Fibroblast of peridontal ligament (primary cell): ENCODE data around the gene LPP.
A peak's percentile ranks its signal among the peaks of the same experiment; 100 is the strongest.

Source experiments
- DNase-seq: peaks from one replicate; pipeline ENCODE4 v3.0.0-alpha.2; 2010; ENCODE audit errors: extremely low read depth

LPP gene

DNA sequence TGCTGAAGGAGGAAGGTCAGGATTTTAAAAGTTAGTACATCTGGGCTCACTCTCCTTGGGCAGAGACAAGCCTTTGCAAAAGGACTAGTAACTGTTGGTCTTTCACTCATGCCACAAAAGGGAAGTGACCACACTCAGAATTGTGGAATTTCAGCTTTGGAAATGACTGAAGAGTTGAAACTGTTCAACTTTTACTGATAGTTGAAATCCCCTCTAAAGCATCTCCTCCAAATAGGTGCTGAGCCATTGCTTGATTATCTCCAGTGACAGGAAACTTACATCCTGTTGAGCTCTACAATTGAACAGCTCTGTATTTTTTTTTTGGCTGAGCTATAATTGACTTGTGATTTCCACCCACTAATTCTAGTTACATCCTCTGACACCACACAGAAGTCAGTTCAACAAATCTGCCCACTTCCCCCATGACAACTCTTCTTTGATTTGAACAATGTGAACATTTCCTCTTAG, 763.0 kb downstream of the LPP start:
- no peak for DNase-seq

GRCh38 chr3:188918093-188918492, 764.1 kb downstream of the LPP start:
- DNase-seq, result no peak

DNA sequence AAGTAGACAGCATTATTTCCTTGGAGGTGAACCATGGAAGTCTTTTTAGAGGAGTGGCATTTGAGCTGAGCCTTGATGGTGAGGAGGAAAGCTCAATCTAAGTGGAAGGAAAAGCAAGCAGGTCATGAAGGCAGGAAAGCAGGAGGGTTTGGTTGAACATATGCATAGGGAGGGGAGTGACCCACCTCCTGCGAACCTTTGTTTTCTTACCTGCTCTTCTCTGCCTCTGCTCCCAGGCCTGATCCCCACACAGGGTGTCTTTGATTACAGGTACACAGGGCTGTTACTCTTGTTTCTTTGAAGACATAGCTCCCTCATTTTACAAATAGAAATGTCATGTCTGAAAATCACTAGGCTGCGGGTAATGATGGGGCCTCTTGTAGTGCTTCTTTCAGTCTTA, 769.7 kb downstream of the LPP start:
- no peak for DNase-seq

GRCh38 chr3:188925376-188925775, 771.4 kb downstream of the LPP start:
- no peak for DNase-seq

DNA sequence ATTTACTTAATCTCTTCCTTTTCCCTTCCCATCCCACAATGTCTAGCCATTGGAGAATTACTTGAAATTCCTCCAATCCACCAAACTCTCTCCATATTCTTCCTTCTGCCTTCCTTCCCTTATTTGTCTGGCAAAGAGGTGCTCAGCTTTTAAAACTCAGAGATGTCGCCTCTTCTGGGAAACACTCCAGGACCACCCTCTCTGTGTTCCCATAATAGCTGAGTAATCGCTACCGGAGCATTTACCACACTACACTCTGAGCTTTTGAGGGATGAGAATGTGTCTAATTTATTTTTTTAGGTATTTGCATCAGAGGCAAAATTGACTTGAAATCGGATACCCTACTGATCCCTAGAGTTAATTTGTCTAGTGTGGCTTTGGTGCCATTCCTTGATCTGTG, 772.2 kb downstream of the LPP start:
- peak; percentile 21 for DNase-seq

DNA sequence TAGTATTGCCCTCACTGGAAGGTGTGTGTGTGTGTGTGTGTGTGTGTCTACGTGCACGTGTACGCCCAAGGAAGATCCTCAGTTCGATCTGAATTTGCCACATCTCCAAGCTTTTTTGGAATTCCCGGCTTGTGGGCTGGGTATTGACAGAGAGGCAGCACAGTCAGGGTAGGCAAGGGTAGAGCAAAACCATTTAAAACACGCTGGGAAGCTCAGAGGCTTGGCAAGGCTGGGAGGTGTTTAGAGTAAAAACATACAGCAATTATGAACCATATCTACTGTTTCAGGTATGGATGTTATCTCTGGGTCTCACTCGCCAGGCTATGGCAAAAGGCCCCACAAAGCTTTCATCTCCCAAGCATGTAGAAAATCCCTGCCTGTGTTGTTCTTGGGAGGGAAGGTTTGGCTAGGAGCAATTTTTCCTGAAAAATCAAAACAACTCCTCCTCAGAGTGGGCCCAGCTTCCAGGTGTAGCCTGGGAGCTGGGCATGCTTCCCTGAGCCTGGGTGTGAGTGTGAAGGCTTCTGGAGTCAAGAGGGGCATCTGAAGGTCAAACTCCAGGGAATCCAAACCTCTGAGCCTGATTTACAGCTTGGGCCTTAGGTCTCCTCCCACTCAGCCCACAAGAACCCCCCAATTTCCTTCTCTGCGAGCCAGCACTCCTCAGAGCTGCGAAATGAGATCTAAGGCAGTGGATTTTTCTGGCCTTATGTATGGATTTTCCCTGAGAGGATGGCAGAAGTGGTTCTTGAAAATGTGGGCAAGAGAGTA, 773.0 kb downstream of the LPP start:
- peak; percentile 14 for DNase-seq

- no peak for DNase-seq
These were observed 774.0 kb downstream of the LPP start for GRCh38 chr3:188927971-188928370.

- no peak for DNase-seq
These were observed 775.2 kb downstream of the LPP start for GRCh38 chr3:188929137-188929536.

DNA sequence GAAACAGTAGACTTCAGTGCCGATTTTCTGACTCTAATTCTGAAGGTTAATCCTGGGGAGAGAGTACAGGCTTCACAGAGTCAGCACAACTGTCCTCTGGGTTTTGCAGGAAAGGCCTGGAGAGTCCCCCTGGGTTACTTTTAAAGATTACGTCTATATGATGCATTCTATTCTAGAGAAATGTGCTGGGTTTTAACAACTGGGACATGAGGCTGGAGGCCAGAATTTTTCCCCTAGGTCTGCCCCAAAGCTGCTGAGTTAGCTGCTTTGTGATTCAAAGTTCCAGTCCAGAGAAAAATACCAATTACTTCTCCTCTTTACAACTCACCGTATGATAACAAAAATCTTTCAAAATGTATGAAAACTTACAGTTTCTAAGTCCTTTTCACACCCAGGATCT, 777.1 kb downstream of the LPP start:
- no peak for DNase-seq

DNA sequence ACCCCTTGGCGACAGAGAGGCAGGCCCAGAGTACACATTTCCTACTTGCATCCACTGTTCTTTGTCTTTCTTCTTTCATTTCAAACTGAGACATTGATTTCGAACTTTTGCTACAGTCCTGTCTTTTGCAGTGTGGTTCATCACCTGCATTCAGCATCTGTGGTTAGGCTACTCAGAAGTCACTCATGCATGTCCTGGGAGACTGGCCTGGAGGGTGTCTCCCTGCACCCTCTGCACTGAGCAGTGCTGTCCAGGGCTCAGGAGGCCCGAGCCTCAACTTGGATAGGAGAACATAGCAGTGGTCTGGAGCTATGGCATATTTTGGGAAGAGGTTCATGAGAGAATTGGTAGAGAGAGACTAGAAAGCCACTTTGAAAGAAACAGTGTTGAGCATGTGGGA, 777.6 kb downstream of the LPP start:
- no peak for DNase-seq

DNA sequence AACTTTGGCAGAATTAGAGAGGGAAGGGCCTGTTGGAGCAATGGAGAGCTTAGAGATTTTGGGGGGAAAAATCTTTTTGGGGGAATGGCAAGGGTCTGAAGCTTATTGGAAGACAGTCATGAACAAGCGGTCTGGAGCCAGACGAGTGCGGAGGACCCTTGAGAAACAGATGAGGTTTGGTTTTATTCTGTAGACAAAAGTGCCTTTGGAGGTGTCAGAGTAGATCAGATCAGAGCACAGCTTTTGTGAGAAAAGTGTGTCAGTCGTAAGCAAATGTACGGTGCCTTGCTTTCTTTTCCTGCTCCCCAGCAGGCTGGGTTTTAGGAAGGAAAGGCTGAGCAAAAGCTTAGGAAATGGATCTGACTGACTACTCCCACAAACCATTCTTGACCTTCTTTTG, 781.0 kb downstream of the LPP start:
- no peak for DNase-seq

DNA sequence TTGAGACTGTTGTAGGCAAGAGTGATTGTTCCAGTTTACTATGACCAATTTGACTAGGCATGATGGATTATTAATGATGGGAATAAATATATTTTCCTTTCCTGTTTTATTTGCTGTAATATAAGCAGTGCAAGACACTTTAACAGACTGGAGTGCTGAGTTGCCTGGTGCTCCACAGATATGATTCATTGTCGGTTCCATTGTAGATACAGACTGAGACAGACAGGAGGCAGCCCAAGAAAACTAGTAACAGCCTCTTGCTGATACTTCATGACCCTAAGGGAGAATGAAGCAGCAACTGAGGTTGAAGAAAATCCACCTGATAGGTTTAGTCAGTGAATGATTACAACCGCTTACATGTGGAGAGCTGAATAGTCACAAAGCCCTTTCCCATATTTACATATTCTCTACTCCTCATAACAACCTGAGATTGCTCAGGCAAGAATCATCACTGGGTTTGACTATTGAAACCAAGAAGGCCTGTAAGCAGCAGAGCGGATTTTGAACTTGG, 782.7 kb downstream of the LPP start:
- DNase-seq, result no peak

DNA sequence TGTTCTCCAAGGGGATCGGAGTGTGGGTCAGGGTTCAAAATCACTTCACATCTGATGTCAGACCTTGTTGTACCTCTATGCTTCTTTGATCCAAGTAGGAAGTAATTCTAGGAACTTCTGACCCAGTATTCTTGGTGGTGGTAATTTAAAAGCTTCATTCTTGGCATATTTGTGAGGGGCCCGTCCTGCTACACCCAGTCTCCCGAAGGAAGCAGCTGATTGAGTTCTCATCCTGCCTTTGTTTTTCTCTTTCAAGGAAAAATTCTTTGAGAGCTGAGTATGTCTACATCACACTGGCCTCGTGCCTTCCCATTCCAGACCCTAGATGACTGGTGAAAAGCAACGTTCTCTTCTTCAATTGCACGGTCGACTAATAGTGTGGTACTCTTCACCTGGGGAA, 783.4 kb downstream of the LPP start:
- DNase-seq, result no peak

- DNase-seq, result no peak
These were observed 785.0 kb downstream of the LPP start for GRCh38 chr3:188938999-188939398.

- DNase-seq, result no peak
These were observed 786.0 kb downstream of the LPP start for GRCh38 chr3:188939814-188940572.
